GM12878 (cell line): Measurements from ENCODE around the gene GPR152. TPM values are rescaled to one million over a fixed set of nuclear protein-coding genes. Genes with fewer than 3 reads are reported as not detected.

Experiments
- HCFC1 ChIP-seq: fragments of 150-350 bp; IDR thresholded peaks from 2 replicates; pipeline ENCODE4 v1.6.1; 2014; ENCODE audit warnings: low read length
- IKZF1 ChIP-seq: fragments of 450-650 bp; conservative IDR thresholded peaks from 2 replicates; pipeline ENCODE4 v1.6.1; 2017; ENCODE audit warnings: antibody characterized with exemption, mild to moderate bottlenecking
- LARP7 ChIP-seq: fragments of 450-650 bp; IDR thresholded peaks from 2 replicates; pipeline ENCODE4 v1.6.1; 2017; ENCODE audit warnings: mild to moderate bottlenecking
- NR2C1 ChIP-seq: fragments of 450-650 bp; IDR thresholded peaks from 2 replicates; pipeline ENCODE4 v1.6.1; 2017; ENCODE audit warnings: antibody characterized with exemption, mild to moderate bottlenecking, moderate library complexity
- POLR2A ChIP-seq: IDR thresholded peaks from 2 replicates; pipeline ENCODE4 v1.6.1; 2011; ENCODE audit warnings: low read depth, mild to moderate bottlenecking, low read length
- POLR2AphosphoS2 ChIP-seq: IDR thresholded peaks from 2 replicates; pipeline ENCODE4 v1.6.1; 2011; ENCODE audit warnings: low read depth, mild to moderate bottlenecking, low read length, improper control_type of control experiment, moderate library complexity
- POLR2AphosphoS5 ChIP-seq: IDR thresholded peaks from 2 replicates; pipeline ENCODE4 v1.6.1; 2011; ENCODE audit warnings: mild to moderate bottlenecking, low read length, inconsistent platforms
- RB1 ChIP-seq: fragments of 450-650 bp; formaldehyde crosslinking; IDR thresholded peaks from 2 replicates; pipeline ENCODE4 v1.6.1; 2017; ENCODE audit warnings: mild to moderate bottlenecking, borderline replicate concordance
- RELA ChIP-seq: fragments of 450-650 bp; IDR thresholded peaks from 2 replicates; pipeline ENCODE4 v1.8.0; 2014; ENCODE audit warnings: borderline replicate concordance; ENCODE audit not compliant: partially characterized antibody
- SMC3 ChIP-seq: IDR thresholded peaks from 2 replicates; pipeline ENCODE4 v1.6.1; 2011; ENCODE audit warnings: low read length, improper control_type of control experiment, borderline replicate concordance
- SRF ChIP-seq, 2 experiments: IDR thresholded peaks; 2 replicates each; pipeline ENCODE4 v1.6.1; 2011; ENCODE audit warnings: low read depth in 2 of 2, low read length in 2 of 2, mild to moderate bottlenecking in 1 of 2, moderate library complexity in 1 of 2
- SUPT20H ChIP-seq: IDR thresholded peaks from 2 replicates; pipeline ENCODE4 v1.6.1; 2011; ENCODE audit warnings: low read depth, mild to moderate bottlenecking, low read length, moderate library complexity, borderline replicate concordance; ENCODE audit not compliant: control insufficient read depth
- TCF3 ChIP-seq: IDR thresholded peaks from 2 replicates; pipeline ENCODE4 v1.6.1; 2012; ENCODE audit warnings: low read depth, mild to moderate bottlenecking, low read length, borderline replicate concordance; ENCODE audit not compliant: insufficient read depth
- TCF7 ChIP-seq: IDR thresholded peaks from 2 replicates; pipeline ENCODE4 v1.6.1; 2014; ENCODE audit warnings: antibody characterized with exemption, borderline replicate concordance
- YBX1 ChIP-seq: fragments of 450-650 bp; IDR thresholded peaks from 2 replicates; pipeline ENCODE4 v1.6.1; 2016; ENCODE audit warnings: antibody characterized with exemption
- YY1 ChIP-seq: IDR thresholded peaks from 2 replicates; pipeline ENCODE4 v1.6.1; 2011; ENCODE audit warnings: low read depth, mild to moderate bottlenecking, low read length
- ZNF217 ChIP-seq: fragments of 450-650 bp; IDR thresholded peaks from 2 replicates; pipeline ENCODE4 v1.6.1; 2017; ENCODE audit warnings: antibody characterized with exemption, mild to moderate bottlenecking
- polyA plus RNA-seq, 11 experiments: library from polyadenylated mRNA; depleted of rRNA in 4 of 11; unstranded in 6 of 11; stranded (reverse) in 5 of 11; fragments of >200 nt; fragmentation: Nextera tagmentation in 4 of 11; fragmentation: Illumina TruSeq in 1 of 11; extraction: Ambion mirVana in 4 of 11; extraction: Trizol in 1 of 11; gene quantifications; 1 replicate in 1 of 11; 2 replicates in 10 of 11; pipeline versions ENCODE4 v1.2.1 to v1.2.3, GENCODE V29; 2011 to 2016; ENCODE audit warnings: inconsistent platforms in 2 of 11, missing spikeins in 2 of 11, low read depth in 1 of 11
- total RNA-seq, 4 experiments: library from RNA; depleted of rRNA in 3 of 4; stranded (reverse); fragments of >200 nt in 3 of 4; fragmentation: Illumina TruSeq in 1 of 4; extraction: Trizol in 1 of 4; gene quantifications; 2 replicates each; pipeline versions ENCODE4 v1.2.1 to v1.2.3, GENCODE V29; 2013 to 2021
- TF ChIP-seq, protein P1 (sequence below): fragments of 450-650 bp; IDR thresholded peaks from 2 replicates; pipeline ENCODE4 v1.6.1; 2017; ENCODE audit warnings: mild to moderate bottlenecking, moderate library complexity
- TF ChIP-seq, protein P2 (sequence below): IDR thresholded peaks from 2 replicates; pipeline ENCODE4 v1.6.1; 2011; ENCODE audit warnings: low read depth, low read length, improper control_type of control experiment, borderline replicate concordance
- TF ChIP-seq, protein P3 (sequence below): fragments of 450-650 bp; formaldehyde crosslinking; IDR thresholded peaks from 2 replicates; pipeline ENCODE4 v1.4.0; 2022; ENCODE audit warnings: mild to moderate bottlenecking, moderate library complexity
- TF ChIP-seq, protein P4 (sequence below): fragments of 450-650 bp; conservative IDR thresholded peaks from 2 replicates; pipeline ENCODE4 v1.6.1; 2017; ENCODE audit warnings: mild to moderate bottlenecking, moderate library complexity

The GPR152 gene
- total and polyA plus RNA-seq, 10 of the 15 experiments (the other 5 are each of a cell fraction or from before 2014, with no cell fraction given) = not detected

DNA sequence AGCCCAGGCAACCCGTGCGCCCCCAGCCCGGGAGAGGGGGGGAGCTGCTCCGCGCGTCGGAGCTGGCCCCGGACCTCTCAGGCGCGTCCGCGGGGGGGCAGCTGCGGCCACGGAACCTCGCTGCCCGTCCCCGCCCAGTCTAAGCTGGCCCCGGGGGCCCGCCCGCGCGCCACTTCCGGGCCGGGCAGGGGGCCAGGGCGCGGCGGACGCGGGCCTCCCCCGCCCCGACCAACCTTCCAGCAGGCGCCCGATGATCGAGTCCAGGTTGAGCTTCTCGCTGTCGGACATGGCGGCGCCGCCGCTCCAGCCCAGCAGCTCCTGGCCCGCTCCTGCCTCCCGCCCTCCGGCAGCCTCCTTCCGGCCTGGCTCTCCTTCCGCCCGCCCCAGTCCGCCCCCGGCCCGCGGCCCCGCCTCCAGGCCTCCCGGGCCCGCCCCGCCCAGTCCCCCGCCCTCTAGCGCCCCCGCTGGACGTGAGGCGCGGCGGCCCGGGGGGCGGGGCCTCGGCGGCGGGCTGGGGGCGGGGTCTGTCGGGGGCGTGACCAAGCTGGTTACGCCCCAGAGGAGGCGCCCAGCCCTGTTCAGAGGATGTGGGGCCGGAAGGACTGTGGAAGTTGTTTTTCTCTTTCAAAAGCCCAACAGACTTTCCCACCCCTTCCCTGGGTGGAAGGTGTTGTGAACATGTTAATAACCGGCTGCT is 50.9 kb downstream of the GPR152 start, which contains the start of gene PPP1CA (continued):
- TF ChIP-seq, protein P1, sequence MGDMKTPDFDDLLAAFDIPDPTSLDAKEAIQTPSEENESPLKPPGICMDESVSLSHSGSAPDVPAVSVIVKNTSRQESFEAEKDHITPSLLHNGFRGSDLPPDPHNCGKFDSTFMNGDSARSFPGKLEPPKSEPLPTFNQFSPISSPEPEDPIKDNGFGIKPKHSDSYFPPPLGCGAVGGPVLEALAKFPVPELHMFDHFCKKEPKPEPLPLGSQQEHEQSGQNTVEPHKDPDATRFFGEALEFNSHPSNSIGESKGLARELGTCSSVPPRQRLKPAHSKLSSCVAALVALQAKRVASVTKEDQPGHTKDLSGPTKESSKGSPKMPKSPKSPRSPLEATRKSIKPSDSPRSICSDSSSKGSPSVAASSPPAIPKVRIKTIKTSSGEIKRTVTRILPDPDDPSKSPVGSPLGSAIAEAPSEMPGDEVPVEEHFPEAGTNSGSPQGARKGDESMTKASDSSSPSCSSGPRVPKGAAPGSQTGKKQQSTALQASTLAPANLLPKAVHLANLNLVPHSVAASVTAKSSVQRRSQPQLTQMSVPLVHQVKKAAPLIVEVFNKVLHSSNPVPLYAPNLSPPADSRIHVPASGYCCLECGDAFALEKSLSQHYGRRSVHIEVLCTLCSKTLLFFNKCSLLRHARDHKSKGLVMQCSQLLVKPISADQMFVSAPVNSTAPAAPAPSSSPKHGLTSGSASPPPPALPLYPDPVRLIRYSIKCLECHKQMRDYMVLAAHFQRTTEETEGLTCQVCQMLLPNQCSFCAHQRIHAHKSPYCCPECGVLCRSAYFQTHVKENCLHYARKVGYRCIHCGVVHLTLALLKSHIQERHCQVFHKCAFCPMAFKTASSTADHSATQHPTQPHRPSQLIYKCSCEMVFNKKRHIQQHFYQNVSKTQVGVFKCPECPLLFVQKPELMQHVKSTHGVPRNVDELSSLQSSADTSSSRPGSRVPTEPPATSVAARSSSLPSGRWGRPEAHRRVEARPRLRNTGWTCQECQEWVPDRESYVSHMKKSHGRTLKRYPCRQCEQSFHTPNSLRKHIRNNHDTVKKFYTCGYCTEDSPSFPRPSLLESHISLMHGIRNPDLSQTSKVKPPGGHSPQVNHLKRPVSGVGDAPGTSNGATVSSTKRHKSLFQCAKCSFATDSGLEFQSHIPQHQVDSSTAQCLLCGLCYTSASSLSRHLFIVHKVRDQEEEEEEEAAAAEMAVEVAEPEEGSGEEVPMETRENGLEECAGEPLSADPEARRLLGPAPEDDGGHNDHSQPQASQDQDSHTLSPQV = peak; percentile 83
- TF ChIP-seq, protein P2, sequence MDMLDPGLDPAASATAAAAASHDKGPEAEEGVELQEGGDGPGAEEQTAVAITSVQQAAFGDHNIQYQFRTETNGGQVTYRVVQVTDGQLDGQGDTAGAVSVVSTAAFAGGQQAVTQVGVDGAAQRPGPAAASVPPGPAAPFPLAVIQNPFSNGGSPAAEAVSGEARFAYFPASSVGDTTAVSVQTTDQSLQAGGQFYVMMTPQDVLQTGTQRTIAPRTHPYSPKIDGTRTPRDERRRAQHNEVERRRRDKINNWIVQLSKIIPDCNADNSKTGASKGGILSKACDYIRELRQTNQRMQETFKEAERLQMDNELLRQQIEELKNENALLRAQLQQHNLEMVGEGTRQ = no peak
- no peak for TF ChIP-seq ZNF217
- peak; percentile 75 for TF ChIP-seq POLR2AphosphoS5
- TF ChIP-seq, protein P3, sequence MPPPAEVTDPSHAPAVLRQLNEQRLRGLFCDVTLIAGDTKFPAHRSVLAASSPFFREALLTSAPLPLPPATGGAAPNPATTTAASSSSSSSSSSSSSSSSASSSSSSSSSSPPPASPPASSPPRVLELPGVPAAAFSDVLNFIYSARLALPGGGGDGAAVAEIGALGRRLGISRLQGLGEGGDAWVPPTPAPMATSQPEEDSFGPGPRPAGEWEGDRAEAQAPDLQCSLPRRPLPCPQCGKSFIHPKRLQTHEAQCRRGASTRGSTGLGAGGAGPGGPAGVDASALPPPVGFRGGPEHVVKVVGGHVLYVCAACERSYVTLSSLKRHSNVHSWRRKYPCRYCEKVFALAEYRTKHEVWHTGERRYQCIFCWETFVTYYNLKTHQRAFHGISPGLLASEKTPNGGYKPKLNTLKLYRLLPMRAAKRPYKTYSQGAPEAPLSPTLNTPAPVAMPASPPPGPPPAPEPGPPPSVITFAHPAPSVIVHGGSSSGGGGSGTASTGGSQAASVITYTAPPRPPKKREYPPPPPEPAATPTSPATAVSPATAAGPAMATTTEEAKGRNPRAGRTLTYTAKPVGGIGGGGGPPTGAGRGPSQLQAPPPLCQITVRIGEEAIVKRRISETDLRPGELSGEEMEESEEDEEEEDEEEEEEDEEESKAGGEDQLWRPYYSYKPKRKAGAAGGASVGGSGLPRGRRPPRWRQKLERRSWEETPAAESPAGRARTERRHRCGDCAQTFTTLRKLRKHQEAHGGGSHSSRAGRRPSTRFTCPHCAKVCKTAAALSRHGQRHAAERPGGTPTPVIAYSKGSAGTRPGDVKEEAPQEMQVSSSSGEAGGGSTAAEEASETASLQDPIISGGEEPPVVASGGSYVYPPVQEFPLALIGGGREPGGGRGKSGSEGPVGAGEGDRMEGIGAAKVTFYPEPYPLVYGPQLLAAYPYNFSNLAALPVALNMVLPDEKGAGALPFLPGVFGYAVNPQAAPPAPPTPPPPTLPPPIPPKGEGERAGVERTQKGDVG (CRISPR knock-in tag) = no peak
- peak; percentile 86 for TF ChIP-seq POLR2AphosphoS2
- TF ChIP-seq RELA = peak; percentile 69
- peak; percentile 80 for TF ChIP-seq IKZF1
- TF ChIP-seq POLR2A = peak; percentile 96
- TF ChIP-seq, protein P4, sequence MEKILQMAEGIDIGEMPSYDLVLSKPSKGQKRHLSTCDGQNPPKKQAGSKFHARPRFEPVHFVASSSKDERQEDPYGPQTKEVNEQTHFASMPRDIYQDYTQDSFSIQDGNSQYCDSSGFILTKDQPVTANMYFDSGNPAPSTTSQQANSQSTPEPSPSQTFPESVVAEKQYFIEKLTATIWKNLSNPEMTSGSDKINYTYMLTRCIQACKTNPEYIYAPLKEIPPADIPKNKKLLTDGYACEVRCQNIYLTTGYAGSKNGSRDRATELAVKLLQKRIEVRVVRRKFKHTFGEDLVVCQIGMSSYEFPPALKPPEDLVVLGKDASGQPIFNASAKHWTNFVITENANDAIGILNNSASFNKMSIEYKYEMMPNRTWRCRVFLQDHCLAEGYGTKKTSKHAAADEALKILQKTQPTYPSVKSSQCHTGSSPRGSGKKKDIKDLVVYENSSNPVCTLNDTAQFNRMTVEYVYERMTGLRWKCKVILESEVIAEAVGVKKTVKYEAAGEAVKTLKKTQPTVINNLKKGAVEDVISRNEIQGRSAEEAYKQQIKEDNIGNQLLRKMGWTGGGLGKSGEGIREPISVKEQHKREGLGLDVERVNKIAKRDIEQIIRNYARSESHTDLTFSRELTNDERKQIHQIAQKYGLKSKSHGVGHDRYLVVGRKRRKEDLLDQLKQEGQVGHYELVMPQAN = peak; percentile 91
- TF ChIP-seq SRF (IDR thresholded peaks at IDR 0.05; ENCODE audit: low read depth in 2 of 2, low read length in 2 of 2) = peak in 1 of 2 experiments; percentile 49; a peak in 1 of 4 replicates
- TF ChIP-seq YY1 = peak; percentile 90
- no peak for TF ChIP-seq SUPT20H
- peak; percentile 35; the same call in 1 of the 2 replicates for TF ChIP-seq HCFC1
- TF ChIP-seq LARP7 = peak; percentile 96
- TF ChIP-seq TCF3 = peak; percentile 25; the same call in 1 of the 2 replicates
- peak; percentile 83; the same call in 1 of the 2 replicates for TF ChIP-seq RB1
- TF ChIP-seq YBX1 = no peak
- no peak for TF ChIP-seq SMC3
- no peak for TF ChIP-seq TCF7
- TF ChIP-seq NR2C1 = peak; percentile 39; the same call in 1 of the 2 replicates
